GM23338 (cell line): ENCODE measurements around the gene GPC6. TPM values are rescaled to one million over a fixed set of nuclear protein-coding genes. Genes with fewer than 3 reads are reported as not detected.

Experiments used
- ATAC-seq: fragments of 200-7000 bp; cut with Tn5 transposase; 3 replicates; pipeline ENCODE4 v1.9.1; 2020
- DNase-seq: peaks from one replicate; pipeline ENCODE4 v3.0.0-alpha.2; 2015; ENCODE audit warnings: low spot score
- H2AFZ ChIP-seq: fragments of 200-600 bp; sonication (generic); 2 replicates; pipeline ENCODE4 v1.8.0; 2016; ENCODE audit warnings: antibody characterized with exemption, mild to moderate bottlenecking, moderate library complexity
- H3F3A ChIP-seq: fragments of 200-600 bp; sonication (generic); replicated peaks from 2 replicates; pipeline ENCODE4 v1.8.0; 2017; ENCODE audit warnings: antibody characterized with exemption, mixed run types, low read depth
- H3K27ac ChIP-seq: fragments of 200-600 bp; sonication (generic); 2 replicates; pipeline ENCODE4 v1.6.1; 2016; ENCODE audit warnings: low read depth
- H3K27me3 ChIP-seq: fragments of 200-600 bp; sonication (generic); 2 replicates; pipeline ENCODE4 v1.8.0; 2016; ENCODE audit warnings: mild to moderate bottlenecking, mixed run types, moderate library complexity; ENCODE audit not compliant: insufficient read depth
- H3K36me3 ChIP-seq: fragments of 200-600 bp; sonication (generic); 2 replicates; pipeline ENCODE4 v1.8.0; 2016; ENCODE audit warnings: mild to moderate bottlenecking; ENCODE audit not compliant: insufficient read depth
- H3K4me1 ChIP-seq: fragments of 200-600 bp; sonication (generic); 2 replicates; pipeline ENCODE4 v1.8.0; 2016; ENCODE audit warnings: mild to moderate bottlenecking, moderate library complexity; ENCODE audit not compliant: insufficient read depth
- H3K4me2 ChIP-seq: fragments of 200-600 bp; sonication (generic); 2 replicates; pipeline ENCODE4 v1.7.1; 2017; ENCODE audit warnings: mixed run types
- H3K4me3 ChIP-seq: fragments of 200-600 bp; sonication (generic); 2 replicates; pipeline ENCODE4 v1.6.1; 2016; ENCODE audit warnings: mixed run types
- H3K79me2 ChIP-seq: fragments of 200-600 bp; sonication (generic); replicated peaks from 2 replicates; pipeline ENCODE4 v1.8.0; 2017; ENCODE audit warnings: mild to moderate bottlenecking; ENCODE audit not compliant: insufficient read depth
- H3K9me2 ChIP-seq: fragments of 200-600 bp; sonication (generic); 2 replicates; pipeline ENCODE4 v1.8.0; 2017; ENCODE audit not compliant: insufficient read depth
- H4K20me1 ChIP-seq: fragments of 200-600 bp; sonication (generic); replicated peaks from 2 replicates; pipeline ENCODE4 v1.8.0; 2017; ENCODE audit warnings: mild to moderate bottlenecking; ENCODE audit not compliant: insufficient read depth
- H3K27ac Mint-ChIP-seq: 2 replicates; pipeline ENCODE4 v1.8.0; 2020; ENCODE audit warnings: inconsistent platforms, mild to moderate bottlenecking, moderate library complexity, mixed read lengths
- H3K27me3 Mint-ChIP-seq: 3 replicates; pipeline ENCODE4 v1.8.0; 2022; ENCODE audit warnings: low read depth, mild to moderate bottlenecking, moderate library complexity, mixed read lengths, inconsistent platforms; ENCODE audit not compliant: insufficient read depth, poor library complexity
- H3K36me3 Mint-ChIP-seq: 3 replicates; pipeline ENCODE4 v1.8.0; 2021; ENCODE audit warnings: low read depth, mild to moderate bottlenecking, inconsistent platforms, moderate library complexity, mixed read lengths
- H3K4me1 Mint-ChIP-seq: 3 replicates; pipeline ENCODE4 v1.8.0; 2020; ENCODE audit warnings: mild to moderate bottlenecking, inconsistent platforms, mixed read lengths
- H3K4me3 Mint-ChIP-seq: 3 replicates; pipeline ENCODE4 v1.8.0; 2021; ENCODE audit warnings: moderate library complexity, mild to moderate bottlenecking, inconsistent platforms, mixed read lengths
- H3K9me3 Mint-ChIP-seq: 3 replicates; pipeline ENCODE4 v1.8.0; 2020; ENCODE audit warnings: moderate library complexity, mild to moderate bottlenecking, inconsistent platforms, mixed read lengths
- CREB1 ChIP-seq: fragments of 250-450 bp; sonication (Bioruptor Pico); IDR thresholded peaks from 2 replicates; pipeline ENCODE4 v1.5.0; 2020; ENCODE audit warnings: low read depth, mild to moderate bottlenecking, moderate library complexity
- EZH2phosphoT487 ChIP-seq: fragments of 200-600 bp; sonication (generic); IDR thresholded peaks from one replicate; pipeline ENCODE4 v1.8.1; 2018; ENCODE audit warnings: antibody characterized with exemption; ENCODE audit not compliant: unreplicated experiment
- JUNB ChIP-seq: IDR thresholded peaks from one replicate; pipeline ENCODE4 v1.6.1; 2016; ENCODE audit warnings: antibody characterized with exemption; ENCODE audit not compliant: unreplicated experiment
- ZNF462 ChIP-seq: fragments of 250-450 bp; sonication (Bioruptor Pico); IDR thresholded peaks from 2 replicates; pipeline ENCODE4 v1.5.0; 2020; ENCODE audit warnings: mild to moderate bottlenecking, moderate library complexity
- polyA plus RNA-seq: library from polyadenylated mRNA; unstranded; fragments of >200 nt; fragmentation: Nextera tagmentation; extraction: Ambion mirVana; gene quantifications from 2 replicates; pipeline ENCODE4 v1.2.1, GENCODE V29; 2016
- total RNA-seq: library from RNA; depleted of rRNA; stranded (reverse); fragments of >200 nt; shearing (Covaris generic); gene quantifications from 2 replicates; pipeline ENCODE4 v1.2.3, GENCODE V29; 2014
- TF ChIP-seq, protein P1 (sequence below): IDR thresholded peaks from one replicate; pipeline ENCODE4 v1.6.1; 2018; ENCODE audit warnings: antibody characterized with exemption; ENCODE audit not compliant: unreplicated experiment
- TF ChIP-seq, protein P2 (sequence below), 2 experiments: fragments of 200-600 bp in 1 of 2; sonication (generic) in 1 of 2; conservative IDR thresholded peaks; 2 replicates each; pipeline versions ENCODE4 v1.5.1 to v1.6.1; 2016 to 2017; ENCODE audit warnings: antibody characterized with exemption in 2 of 2, low read depth in 2 of 2, mild to moderate bottlenecking in 2 of 2, moderate library complexity in 1 of 2

The GPC6 gene
- total and polyA plus RNA-seq, 2 experiments from 2014 or later: 6.4 to 28.6 TPM

- Mint-ChIP-seq H3K4me1 (no peaks in the 10 kb centered on the region), H3K27me3 (no peaks in the 10 kb centered on the region)
These were observed 827.5 kb downstream of the GPC6 start for GRCh38 chr13:94053986-94054593.

More at GRCh38 chr13:94053986-94054593, 827.5 kb downstream of the GPC6 start:
- Histone ChIP-seq H3K4me2 (no peak overlapping the region), H3K36me3 (no peaks in the 10 kb centered on the region), H3K9me2 (no peaks in the 10 kb centered on the region), H3K79me2 (no peaks in the 10 kb centered on the region), H4K20me1 (no peaks in the 10 kb centered on the region), H3F3A (no peaks in the 10 kb centered on the region), H3K4me3 (no peak overlapping the region), H2AFZ (no peak overlapping the region), H3K27me3 (no peaks in the 10 kb centered on the region), H3K4me1 (no peaks in the 10 kb centered on the region), H3K27ac (no peak overlapping the region)
- H3K36me3 Mint-ChIP-seq: no peaks in the 10 kb centered on the region
- no peaks in the 10 kb centered on the region for H3K9me3 Mint-ChIP-seq
- ATAC-seq (no peak), DNase-seq (no peak)
- H3K27ac Mint-ChIP-seq: no peak overlapping the region
- no peak overlapping the region for H3K4me3 Mint-ChIP-seq
- TF ChIP-seq, protein P1, sequence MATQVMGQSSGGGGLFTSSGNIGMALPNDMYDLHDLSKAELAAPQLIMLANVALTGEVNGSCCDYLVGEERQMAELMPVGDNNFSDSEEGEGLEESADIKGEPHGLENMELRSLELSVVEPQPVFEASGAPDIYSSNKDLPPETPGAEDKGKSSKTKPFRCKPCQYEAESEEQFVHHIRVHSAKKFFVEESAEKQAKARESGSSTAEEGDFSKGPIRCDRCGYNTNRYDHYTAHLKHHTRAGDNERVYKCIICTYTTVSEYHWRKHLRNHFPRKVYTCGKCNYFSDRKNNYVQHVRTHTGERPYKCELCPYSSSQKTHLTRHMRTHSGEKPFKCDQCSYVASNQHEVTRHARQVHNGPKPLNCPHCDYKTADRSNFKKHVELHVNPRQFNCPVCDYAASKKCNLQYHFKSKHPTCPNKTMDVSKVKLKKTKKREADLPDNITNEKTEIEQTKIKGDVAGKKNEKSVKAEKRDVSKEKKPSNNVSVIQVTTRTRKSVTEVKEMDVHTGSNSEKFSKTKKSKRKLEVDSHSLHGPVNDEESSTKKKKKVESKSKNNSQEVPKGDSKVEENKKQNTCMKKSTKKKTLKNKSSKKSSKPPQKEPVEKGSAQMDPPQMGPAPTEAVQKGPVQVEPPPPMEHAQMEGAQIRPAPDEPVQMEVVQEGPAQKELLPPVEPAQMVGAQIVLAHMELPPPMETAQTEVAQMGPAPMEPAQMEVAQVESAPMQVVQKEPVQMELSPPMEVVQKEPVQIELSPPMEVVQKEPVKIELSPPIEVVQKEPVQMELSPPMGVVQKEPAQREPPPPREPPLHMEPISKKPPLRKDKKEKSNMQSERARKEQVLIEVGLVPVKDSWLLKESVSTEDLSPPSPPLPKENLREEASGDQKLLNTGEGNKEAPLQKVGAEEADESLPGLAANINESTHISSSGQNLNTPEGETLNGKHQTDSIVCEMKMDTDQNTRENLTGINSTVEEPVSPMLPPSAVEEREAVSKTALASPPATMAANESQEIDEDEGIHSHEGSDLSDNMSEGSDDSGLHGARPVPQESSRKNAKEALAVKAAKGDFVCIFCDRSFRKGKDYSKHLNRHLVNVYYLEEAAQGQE: no peak
- TF ChIP-seq, protein P2, sequence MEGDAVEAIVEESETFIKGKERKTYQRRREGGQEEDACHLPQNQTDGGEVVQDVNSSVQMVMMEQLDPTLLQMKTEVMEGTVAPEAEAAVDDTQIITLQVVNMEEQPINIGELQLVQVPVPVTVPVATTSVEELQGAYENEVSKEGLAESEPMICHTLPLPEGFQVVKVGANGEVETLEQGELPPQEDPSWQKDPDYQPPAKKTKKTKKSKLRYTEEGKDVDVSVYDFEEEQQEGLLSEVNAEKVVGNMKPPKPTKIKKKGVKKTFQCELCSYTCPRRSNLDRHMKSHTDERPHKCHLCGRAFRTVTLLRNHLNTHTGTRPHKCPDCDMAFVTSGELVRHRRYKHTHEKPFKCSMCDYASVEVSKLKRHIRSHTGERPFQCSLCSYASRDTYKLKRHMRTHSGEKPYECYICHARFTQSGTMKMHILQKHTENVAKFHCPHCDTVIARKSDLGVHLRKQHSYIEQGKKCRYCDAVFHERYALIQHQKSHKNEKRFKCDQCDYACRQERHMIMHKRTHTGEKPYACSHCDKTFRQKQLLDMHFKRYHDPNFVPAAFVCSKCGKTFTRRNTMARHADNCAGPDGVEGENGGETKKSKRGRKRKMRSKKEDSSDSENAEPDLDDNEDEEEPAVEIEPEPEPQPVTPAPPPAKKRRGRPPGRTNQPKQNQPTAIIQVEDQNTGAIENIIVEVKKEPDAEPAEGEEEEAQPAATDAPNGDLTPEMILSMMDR (conservative IDR thresholded peaks at IDR 0.05; ENCODE audit: low read depth in 2 of 2): no peak
- TF ChIP-seq CREB1: no peak
- TF ChIP-seq JUNB: no peak
- no peak for TF ChIP-seq EZH2phosphoT487
- no peak for TF ChIP-seq ZNF462
